Hepatocyte (in vitro differentiated cells): ENCODE results near the gene INF2. TPM values are rescaled to one million over a fixed set of nuclear protein-coding genes. Genes with fewer than 3 reads are reported as not detected.

Experiments used
- DNase-seq: peaks from one replicate; pipeline ENCODE4 v3.0.0-alpha.2; 2016; ENCODE audit warnings: low spot score
- H2AFZ ChIP-seq: fragments of 200-600 bp; sonication (generic); 2 replicates; pipeline ENCODE4 v1.6.0; 2016; ENCODE audit warnings: antibody characterized with exemption, mild to moderate bottlenecking
- H3K27ac ChIP-seq: fragments of 200-600 bp; sonication (generic); 2 replicates; pipeline ENCODE4 v1.5.1; 2016; ENCODE audit warnings: mild to moderate bottlenecking
- H3K27me3 ChIP-seq: fragments of 200-600 bp; sonication (generic); 2 replicates; pipeline ENCODE4 v1.6.1; 2016
- H3K36me3 ChIP-seq: fragments of 200-600 bp; sonication (generic); replicated peaks from 2 replicates; pipeline ENCODE4 v1.5.1; 2016; ENCODE audit warnings: low read depth; ENCODE audit not compliant: insufficient read depth
- H3K4me1 ChIP-seq: fragments of 200-600 bp; sonication (generic); 2 replicates; pipeline ENCODE4 v1.5.1; 2016; ENCODE audit warnings: mild to moderate bottlenecking, moderate library complexity; ENCODE audit not compliant: insufficient read depth
- H3K4me2 ChIP-seq: fragments of 200-600 bp; sonication (generic); 2 replicates; pipeline ENCODE4 v1.6.0; 2016
- H3K4me3 ChIP-seq: fragments of 200-600 bp; sonication (generic); 2 replicates; pipeline ENCODE4 v1.5.1; 2016; ENCODE audit warnings: mild to moderate bottlenecking
- H3K79me2 ChIP-seq: fragments of 200-600 bp; sonication (generic); 2 replicates; pipeline ENCODE4 v1.6.0; 2017; ENCODE audit warnings: mild to moderate bottlenecking
- H3K9me2 ChIP-seq: fragments of 200-600 bp; sonication (generic); replicated peaks from 2 replicates; pipeline ENCODE4 v1.6.0; 2017; ENCODE audit warnings: mild to moderate bottlenecking; ENCODE audit not compliant: insufficient read depth
- H3K9me3 ChIP-seq: fragments of 200-600 bp; sonication (generic); 2 replicates; pipeline ENCODE4 v1.5.1; 2016; ENCODE audit warnings: low read depth, mild to moderate bottlenecking
- H4K20me1 ChIP-seq: fragments of 200-600 bp; sonication (generic); 2 replicates; pipeline ENCODE4 v1.6.0; 2016; ENCODE audit warnings: mild to moderate bottlenecking; ENCODE audit not compliant: insufficient read depth, poor library complexity, severe bottlenecking
- CTCF ChIP-seq: fragments of 200-600 bp; sonication (generic); IDR thresholded peaks from 2 replicates; pipeline ENCODE4 v1.5.1; 2016; ENCODE audit warnings: antibody characterized with exemption, mild to moderate bottlenecking; ENCODE audit not compliant: poor library complexity
- EZH2 ChIP-seq: fragments of 200-600 bp; sonication (generic); IDR thresholded peaks from 2 replicates; pipeline ENCODE4 v1.6.1; 2016; ENCODE audit warnings: antibody characterized with exemption, mild to moderate bottlenecking, borderline replicate concordance
- EZH2phosphoT487 ChIP-seq: fragments of 200-600 bp; sonication (generic); IDR thresholded peaks from one replicate; pipeline ENCODE4 v1.6.1; 2018; ENCODE audit warnings: antibody characterized with exemption, mild to moderate bottlenecking, low read depth, moderate library complexity; ENCODE audit not compliant: unreplicated experiment, severe bottlenecking
- WGBS: methylation state at CpG from one replicate; pipeline ENCODE4 v1.1.6; 2016; ENCODE audit warnings: low lambda C conversion rate; ENCODE audit errors: missing lambda C conversion rate; 5-methylcytosine and 5-hydroxymethylcytosine counted together
- polyA plus RNA-seq: library from polyadenylated mRNA; unstranded; fragments of >200 nt; fragmentation: Nextera tagmentation; extraction: Ambion mirVana; gene quantifications from 2 replicates; pipeline ENCODE4 v1.2.1, GENCODE V29; 2016
- total RNA-seq: library from RNA; depleted of rRNA; stranded (reverse); fragments of >200 nt; gene quantifications from 2 replicates; pipeline ENCODE4 v1.2.3, GENCODE V29; 2014

INF2 gene
- total and polyA plus RNA-seq, 2 experiments from 2014 or later: 23.8 to 31.6 TPM

DNA sequence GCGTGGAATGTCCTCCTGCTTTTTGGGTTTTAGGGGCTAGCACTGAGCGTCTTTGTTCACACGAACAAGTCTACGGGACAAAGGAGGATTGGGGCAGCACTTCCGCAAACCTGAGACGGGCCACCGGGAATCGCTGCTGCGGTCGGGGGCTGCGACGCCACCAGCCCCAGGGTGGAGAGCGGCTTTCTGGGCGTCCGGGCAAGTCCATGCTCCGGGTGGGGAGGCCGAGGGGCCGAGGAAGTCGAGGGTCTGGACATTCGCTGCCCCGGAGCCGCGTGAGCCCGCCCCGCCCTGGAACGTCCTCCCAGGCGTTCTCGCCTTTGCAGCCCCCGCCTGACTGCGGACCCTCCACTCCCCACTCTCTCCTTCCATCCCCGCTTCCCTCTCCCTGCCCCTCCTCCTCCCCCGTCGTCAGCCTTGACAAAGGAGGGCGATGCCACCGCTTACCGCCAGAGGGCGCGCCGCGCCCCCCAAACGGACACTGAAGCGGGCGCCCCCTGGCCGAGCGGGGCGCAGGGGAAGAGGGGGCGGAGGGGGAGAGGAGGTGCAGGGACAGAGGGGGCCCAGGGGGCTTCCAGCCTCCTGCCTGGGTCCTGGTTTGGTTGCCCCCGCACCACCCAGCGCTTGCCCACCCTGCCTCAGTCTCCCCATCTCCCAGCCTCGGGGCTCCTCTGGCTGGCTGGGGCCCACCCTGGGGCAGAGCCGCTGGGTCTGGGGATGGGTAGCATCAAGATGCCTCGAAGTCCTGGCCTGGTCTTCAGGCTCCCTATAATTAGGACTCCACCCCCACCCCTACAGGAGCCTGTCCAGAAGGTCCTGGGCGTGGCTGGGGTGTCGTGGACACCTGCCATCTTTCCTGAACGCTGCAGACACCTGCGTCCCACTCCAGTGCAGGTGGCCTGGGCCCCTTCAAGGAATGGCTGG lies 39.1 kb upstream of the INF2 start:
- no peaks in the 10 kb centered on the region for H4K20me1 ChIP-seq
- peaks cover 5% of the 10 kb centered on the region for H3K4me1 ChIP-seq
- TF ChIP-seq CTCF (peak; percentile 99), EZH2phosphoT487 (no peak)
- H3K4me3 ChIP-seq: peak overlapping the region; percentile 65
- H3K27me3 ChIP-seq: no peaks in the 10 kb centered on the region
- DNase-seq: peak; percentile 86
- H3K79me2 ChIP-seq: no peaks in the 10 kb centered on the region
- no peaks in the 10 kb centered on the region for H3K36me3 ChIP-seq
- peak overlapping the region; percentile 94 for H3K4me2 ChIP-seq
- H3K27ac ChIP-seq: no peak overlapping the region
- H2AFZ ChIP-seq: peak overlapping the region; percentile 97
- H3K9me3 ChIP-seq: no peaks in the 10 kb centered on the region
- 14% methylated on average over 29 of the region's 56 CpGs for WGBS
- H3K9me2 ChIP-seq: no peaks in the 10 kb centered on the region

DNA sequence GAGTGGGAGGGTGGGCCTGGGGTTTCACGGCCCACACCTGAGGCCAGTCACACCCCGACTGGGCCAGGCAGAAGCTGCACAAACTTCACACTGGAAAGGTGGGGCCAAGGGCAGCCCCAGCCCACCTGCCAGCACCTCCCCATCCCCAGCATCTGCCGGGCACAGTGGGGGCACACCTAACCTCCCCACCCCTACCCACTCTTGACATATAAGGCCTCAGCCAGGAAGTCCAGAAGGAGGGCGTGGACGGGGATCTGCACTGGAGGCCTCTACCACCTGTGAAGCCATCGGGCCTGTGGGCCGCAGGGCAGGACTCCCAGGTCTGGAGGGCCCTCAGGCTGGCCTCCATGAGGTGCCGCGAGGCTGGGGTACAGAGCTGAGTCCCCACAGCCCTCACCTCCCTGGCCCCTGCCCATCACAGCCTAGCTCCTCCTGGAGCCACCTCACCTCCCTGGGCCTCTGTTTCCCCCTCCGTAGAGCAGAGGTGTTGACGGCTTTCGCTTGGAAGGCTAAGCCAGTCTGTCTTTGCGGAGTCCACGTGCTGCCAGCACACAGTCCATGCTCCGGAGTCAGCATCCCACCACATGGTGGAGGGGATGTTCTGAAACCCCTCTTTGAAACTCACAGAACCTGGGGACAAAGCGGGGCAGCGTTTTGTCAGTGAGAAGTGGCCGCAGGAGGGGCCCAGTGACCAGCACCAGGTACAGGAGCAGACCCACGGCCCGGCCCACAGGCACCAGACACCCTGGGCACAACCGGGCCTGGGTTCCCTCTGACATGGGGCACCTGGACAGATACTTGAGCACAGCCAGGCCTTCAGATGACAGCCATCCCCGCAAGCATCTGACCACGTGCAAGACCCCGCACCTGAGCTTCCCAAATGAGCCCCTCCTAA lies 38.2 kb upstream of the INF2 start:
- DNase-seq: no peak
- Histone ChIP-seq H3K79me2 (no peaks in the 10 kb centered on the region), H3K4me3 (no peak overlapping the region), H3K27me3 (no peaks in the 10 kb centered on the region), H2AFZ (no peak overlapping the region), H3K9me3 (no peaks in the 10 kb centered on the region), H3K36me3 (no peaks in the 10 kb centered on the region), H4K20me1 (no peaks in the 10 kb centered on the region), H3K4me2 (no peak overlapping the region), H3K4me1 (peaks cover 5% of the 10 kb centered on the region), H3K9me2 (no peaks in the 10 kb centered on the region), H3K27ac (no peak overlapping the region)
- WGBS: 93% methylated on average over 23 of the region's 24 CpGs
- TF ChIP-seq EZH2phosphoT487: no peak
- no peak for TF ChIP-seq CTCF
- no peak for TF ChIP-seq EZH2

DNA sequence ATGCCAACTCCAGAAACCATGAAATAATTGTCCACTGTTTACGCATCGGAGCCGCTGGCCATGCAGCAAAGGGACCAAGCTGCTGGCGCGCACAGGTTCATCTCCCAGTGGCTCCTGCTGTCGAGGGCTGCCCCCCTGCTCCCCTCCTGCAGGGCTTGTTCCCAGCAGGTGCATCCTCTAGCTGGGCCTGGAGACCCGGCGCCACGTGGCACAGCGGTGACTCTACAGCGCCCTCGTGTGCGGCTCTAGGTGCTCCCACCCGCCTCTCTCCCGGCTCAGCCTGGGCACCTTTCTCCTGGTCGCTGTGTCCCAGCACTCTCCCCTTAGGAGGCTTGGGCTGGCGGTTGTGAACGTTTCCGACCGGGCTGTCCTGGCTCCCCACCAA lies 37.5 kb upstream of the INF2 start:
- H3K9me3 ChIP-seq: no peaks in the 10 kb centered on the region
- H3K4me2 ChIP-seq: no peak overlapping the region
- H3K4me1 ChIP-seq: peaks cover 5% of the 10 kb centered on the region
- no peak overlapping the region for H2AFZ ChIP-seq
- DNase-seq: no peak
- TF ChIP-seq CTCF: no peak
- no peak for TF ChIP-seq EZH2
- no peak for TF ChIP-seq EZH2phosphoT487
- no peaks in the 10 kb centered on the region for H3K79me2 ChIP-seq
- H3K27ac ChIP-seq: no peak overlapping the region
- H3K9me2 ChIP-seq: no peaks in the 10 kb centered on the region
- no peaks in the 10 kb centered on the region for H4K20me1 ChIP-seq
- 85% methylated on average over 18 of the region's 20 CpGs for WGBS
- H3K4me3 ChIP-seq: no peak overlapping the region
- no peaks in the 10 kb centered on the region for H3K36me3 ChIP-seq
- H3K27me3 ChIP-seq: no peaks in the 10 kb centered on the region
